ENCODE measurements around the gene HLCS. TPM values are rescaled to one million over a fixed set of nuclear protein-coding genes. Genes with fewer than 3 reads are reported as not detected.

HLCS gene
- total RNA-seq, 1 donor from 2014 or later: 14.8 TPM

DNA sequence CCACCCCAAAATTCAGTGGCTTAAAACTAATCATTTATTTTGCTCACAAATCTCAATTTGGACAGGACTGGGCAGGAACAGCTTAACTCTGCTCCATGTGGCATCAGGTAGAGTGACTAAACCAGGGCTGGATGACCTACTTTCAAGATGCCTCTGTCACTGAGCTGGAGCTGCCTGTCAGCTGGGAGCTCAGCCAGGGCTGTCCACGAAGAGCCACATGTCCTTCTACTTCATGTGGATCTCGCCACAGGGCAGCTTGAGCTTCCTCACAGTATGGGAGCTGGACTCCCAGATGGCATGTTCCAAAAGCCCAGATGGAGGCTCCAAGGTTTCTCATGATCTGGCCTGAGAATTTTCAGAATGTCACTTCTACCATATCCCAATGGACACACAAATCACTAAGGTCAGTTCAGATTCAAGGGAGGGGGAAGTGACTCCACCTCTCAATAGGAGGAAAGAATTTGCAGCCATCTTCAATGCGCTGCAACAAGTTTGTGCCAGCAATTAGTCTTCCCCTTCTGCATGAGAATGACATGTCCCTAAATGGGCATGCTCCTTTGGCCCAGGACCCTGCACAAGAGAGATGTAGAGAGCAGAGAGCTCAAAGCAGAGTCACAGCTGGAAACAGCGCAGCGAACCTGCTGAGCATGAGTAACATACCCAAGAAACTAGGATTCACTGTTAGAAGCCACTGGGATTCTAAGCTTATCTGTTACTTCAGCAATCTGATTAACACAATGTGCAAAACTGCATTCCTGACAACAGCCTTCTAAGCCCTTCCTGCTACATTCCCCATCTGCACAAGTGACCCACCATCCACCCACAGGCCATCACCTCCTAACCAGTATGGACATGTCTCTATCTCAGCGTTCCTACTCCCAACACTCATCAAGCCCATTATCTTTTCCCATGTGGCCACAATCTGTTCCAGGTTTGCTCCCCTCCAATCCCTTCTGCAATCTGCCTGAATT is 17.0 kb downstream of the HLCS start:
- Mint-ChIP-seq H3K4me3 (no peak overlapping the region), H3K27ac (no peak overlapping the region), H3K4me1 (ENCODE audit: unreplicated experiment) (peaks cover 13% of the 10 kb centered on the region), H3K36me3 (peaks cover 18% of the 10 kb centered on the region), H3K9me3 (peaks cover 3% of the 10 kb centered on the region), H3K27me3 (no peaks in the 10 kb centered on the region)
- TF ChIP-seq, protein P1, sequence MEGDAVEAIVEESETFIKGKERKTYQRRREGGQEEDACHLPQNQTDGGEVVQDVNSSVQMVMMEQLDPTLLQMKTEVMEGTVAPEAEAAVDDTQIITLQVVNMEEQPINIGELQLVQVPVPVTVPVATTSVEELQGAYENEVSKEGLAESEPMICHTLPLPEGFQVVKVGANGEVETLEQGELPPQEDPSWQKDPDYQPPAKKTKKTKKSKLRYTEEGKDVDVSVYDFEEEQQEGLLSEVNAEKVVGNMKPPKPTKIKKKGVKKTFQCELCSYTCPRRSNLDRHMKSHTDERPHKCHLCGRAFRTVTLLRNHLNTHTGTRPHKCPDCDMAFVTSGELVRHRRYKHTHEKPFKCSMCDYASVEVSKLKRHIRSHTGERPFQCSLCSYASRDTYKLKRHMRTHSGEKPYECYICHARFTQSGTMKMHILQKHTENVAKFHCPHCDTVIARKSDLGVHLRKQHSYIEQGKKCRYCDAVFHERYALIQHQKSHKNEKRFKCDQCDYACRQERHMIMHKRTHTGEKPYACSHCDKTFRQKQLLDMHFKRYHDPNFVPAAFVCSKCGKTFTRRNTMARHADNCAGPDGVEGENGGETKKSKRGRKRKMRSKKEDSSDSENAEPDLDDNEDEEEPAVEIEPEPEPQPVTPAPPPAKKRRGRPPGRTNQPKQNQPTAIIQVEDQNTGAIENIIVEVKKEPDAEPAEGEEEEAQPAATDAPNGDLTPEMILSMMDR (conservative IDR thresholded peaks at IDR 0.05): no peak
- DNase-seq (ENCODE audit: extremely low spot score, unreplicated experiment): no peak

DNA sequence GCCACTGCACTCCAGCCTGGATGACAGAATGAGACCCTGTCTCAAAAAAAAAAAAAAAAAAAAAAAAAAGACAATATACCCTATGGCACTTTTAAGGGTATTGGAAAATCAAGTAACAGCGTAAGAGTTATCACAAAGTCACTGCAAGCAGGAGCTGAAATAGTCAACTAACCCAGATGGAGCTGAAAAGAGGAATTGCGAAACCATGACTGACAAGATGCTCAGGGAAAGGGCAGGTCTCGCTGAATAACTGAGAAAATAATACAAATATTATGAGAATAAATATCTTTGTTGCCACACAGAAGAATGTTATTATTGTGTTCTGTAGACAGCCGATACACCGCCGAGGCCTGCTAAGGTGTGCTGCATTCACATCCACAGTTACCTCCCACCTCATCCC is 17.8 kb downstream of the HLCS start:
- peaks cover 3% of the 10 kb centered on the region for H3K9me3 Mint-ChIP-seq
- TF ChIP-seq, protein P1 (conservative IDR thresholded peaks at IDR 0.05): no peak
- no peak for DNase-seq (ENCODE audit: extremely low spot score, unreplicated experiment)
- no peak overlapping the region for H3K27ac Mint-ChIP-seq
- no peak overlapping the region for H3K4me3 Mint-ChIP-seq
- peaks cover 13% of the 10 kb centered on the region for H3K4me1 Mint-ChIP-seq (ENCODE audit: unreplicated experiment)
- H3K27me3 Mint-ChIP-seq: no peaks in the 10 kb centered on the region
- H3K36me3 Mint-ChIP-seq: peaks cover 18% of the 10 kb centered on the region

DNA sequence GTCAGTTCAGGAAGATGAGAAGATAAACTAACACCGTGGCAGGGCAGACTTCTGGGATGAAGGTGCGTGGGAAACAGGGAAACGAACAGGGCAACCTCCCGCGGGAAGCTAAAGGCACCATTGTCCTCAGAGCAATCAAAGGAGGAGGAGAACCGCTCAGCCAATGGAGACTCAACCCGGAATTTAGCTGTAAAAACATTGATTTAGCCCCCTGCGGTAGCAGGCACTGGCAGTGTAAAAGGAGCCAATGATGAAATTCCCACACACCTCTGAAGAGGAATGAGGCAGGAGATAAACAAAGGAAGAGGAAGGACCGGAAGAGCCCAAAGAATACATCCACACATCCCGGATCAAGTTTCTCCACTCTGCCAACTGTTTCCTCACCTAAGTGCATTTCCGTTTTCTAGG is 19.5 kb downstream of the HLCS start:
- Mint-ChIP-seq H3K27me3 (no peaks in the 10 kb centered on the region), H3K4me1 (ENCODE audit: unreplicated experiment) (peaks cover 13% of the 10 kb centered on the region), H3K27ac (no peak overlapping the region), H3K9me3 (peaks cover 3% of the 10 kb centered on the region), H3K36me3 (peaks cover 22% of the 10 kb centered on the region), H3K4me3 (no peak overlapping the region)
- no peak for DNase-seq (ENCODE audit: extremely low spot score, unreplicated experiment)
- TF ChIP-seq, protein P1 (conservative IDR thresholded peaks at IDR 0.05): no peak

DNA sequence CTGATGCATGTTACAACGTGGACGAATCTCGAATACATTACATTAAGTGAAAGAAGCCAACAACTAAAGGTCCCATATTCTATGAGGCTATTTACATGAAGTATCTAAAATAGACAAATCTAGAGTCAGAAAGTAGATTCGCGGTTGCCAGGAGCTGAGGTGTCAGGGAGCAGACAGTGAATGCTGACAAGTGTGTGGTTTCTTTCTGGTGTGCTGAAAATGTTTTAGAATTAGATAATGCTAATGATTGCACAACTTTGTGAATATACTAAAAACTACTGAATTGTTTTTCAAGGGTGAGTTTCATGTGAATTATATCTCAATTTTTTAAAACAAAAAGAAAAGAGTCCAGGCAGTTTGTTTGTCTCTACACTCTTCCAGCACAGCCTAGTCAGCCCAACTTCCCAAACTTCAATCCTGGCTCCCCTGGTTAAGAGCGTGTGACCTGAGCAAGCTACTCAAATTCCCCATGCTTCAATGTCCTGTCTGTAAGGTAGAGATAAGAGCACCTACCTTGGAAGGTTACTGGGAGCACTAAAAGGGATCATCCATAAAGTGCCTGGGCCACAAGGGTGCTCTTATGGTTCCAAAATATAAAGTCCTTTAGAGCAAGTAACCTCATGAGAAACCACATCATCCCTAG is 20.9 kb downstream of the HLCS start:
- TF ChIP-seq, protein P1 (conservative IDR thresholded peaks at IDR 0.05): no peak
- DNase-seq (ENCODE audit: extremely low spot score, unreplicated experiment): no peak
- H3K4me3 Mint-ChIP-seq: no peak overlapping the region
- H3K36me3 Mint-ChIP-seq: peaks cover 22% of the 10 kb centered on the region
- peaks cover 3% of the 10 kb centered on the region for H3K9me3 Mint-ChIP-seq
- no peak overlapping the region for H3K27ac Mint-ChIP-seq
- H3K4me1 Mint-ChIP-seq (ENCODE audit: unreplicated experiment): peaks cover 13% of the 10 kb centered on the region
- no peaks in the 10 kb centered on the region for H3K27me3 Mint-ChIP-seq

DNA sequence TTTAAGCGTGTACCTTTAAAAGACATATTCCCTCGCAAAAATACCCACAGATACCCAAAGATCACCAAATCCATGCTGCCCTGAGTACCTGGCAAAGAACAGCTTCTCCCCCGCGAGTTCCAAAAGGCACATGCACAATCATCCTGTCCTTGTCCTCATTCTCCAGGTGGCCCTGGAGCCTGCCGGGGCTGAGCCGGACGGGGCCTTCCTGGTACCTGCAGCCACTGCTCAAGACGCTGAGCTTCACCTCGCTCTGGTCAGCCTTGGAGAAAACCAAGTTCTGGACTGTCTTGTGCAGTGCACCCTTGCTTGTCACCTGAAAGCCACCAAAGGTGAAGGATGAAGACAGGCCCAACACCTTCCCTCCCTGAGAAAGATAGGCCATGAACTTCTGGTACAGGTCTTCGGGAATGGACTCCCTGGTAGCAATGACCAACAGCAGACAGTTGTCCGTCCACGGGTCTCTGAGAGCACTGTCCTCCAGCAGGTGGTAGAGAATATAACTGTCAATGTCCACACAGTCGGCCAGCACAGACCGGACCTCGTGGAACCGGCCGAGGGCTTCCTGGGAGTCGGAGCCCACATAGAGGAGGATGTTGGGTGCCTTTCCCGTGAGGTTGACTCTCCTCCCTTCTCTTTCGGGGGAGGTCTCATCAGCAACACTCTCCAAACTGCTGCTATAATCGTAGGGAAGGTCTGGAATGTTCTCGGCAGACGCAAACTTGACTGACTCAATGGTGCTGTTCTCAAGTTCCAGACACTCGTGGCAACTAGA is 29.9 kb downstream of the HLCS start:
- H3K27ac Mint-ChIP-seq: no peak overlapping the region
- peaks cover 14% of the 10 kb centered on the region for H3K4me1 Mint-ChIP-seq (ENCODE audit: unreplicated experiment)
- H3K4me3 Mint-ChIP-seq: no peak overlapping the region

More for the DNA sequence above, 29.9 kb downstream of the HLCS start:
- DNase-seq (ENCODE audit: extremely low spot score, unreplicated experiment): no peak
- H3K27me3 Mint-ChIP-seq: no peaks in the 10 kb centered on the region
- peaks cover 4% of the 10 kb centered on the region for H3K9me3 Mint-ChIP-seq
- peaks cover 19% of the 10 kb centered on the region for H3K36me3 Mint-ChIP-seq
- TF ChIP-seq, protein P1 (conservative IDR thresholded peaks at IDR 0.05): no peak

Measured in type B pancreatic cell (in vitro differentiated cells).